GM10248 (cell line): ENCODE measurements around the gene AFG1L.
A peak's percentile ranks its signal among the peaks of the same experiment; 100 is the strongest.

Experiments
- CTCF ChIA-PET: fragments of 300-600 bp; sonication (Branson Sonifier 250); formaldehyde crosslinking; extraction: SDS; loops from one replicate; lab custom pipeline; 2021; ENCODE audit warnings: antibody characterized with exemption; lab: Yijun Ruan, JAX
- POLR2A ChIA-PET: fragments of 350-650 bp; sonication (Branson Sonifier 250); formaldehyde crosslinking; extraction: SDS; loops from one replicate; lab custom pipeline; 2020; ENCODE audit warnings: antibody characterized with exemption; lab: Yijun Ruan, JAX
- DNase-seq: peaks from one replicate; pipeline ENCODE4 v3.0.0; 2012; ENCODE audit errors: extremely low spot score
- TF ChIP-seq, protein P1 (sequence below): IDR thresholded peaks from 2 replicates; pipeline ENCODE4 v1.5.1; 2012; ENCODE audit warnings: mild to moderate bottlenecking, low read depth; ENCODE audit errors: extremely low read depth, missing control alignments, control extremely low read depth

Gene AFG1L

DNA sequence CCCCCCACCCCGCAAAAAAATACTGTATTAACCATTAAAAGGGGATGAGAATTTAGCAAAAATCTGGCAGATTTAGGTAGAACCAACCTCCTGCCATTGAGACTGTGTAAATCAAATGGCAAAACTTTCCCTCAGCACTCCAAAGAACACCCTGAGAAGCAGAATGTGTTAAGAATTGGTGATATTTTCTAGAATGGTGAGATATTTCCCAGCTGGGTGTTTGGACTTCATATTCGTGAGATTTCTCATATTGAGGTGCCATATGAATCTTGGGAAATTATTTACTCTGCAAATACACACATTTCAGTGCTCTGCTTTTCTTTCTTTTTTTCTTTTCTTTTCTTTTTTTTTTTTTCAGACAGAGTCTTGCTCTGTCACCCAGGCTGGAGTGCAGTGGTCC is 199.6 kb downstream of the AFG1L start:
- no peak for DNase-seq
- POLR2A ChIA-PET = no interaction called here
- TF ChIP-seq, protein P1, sequence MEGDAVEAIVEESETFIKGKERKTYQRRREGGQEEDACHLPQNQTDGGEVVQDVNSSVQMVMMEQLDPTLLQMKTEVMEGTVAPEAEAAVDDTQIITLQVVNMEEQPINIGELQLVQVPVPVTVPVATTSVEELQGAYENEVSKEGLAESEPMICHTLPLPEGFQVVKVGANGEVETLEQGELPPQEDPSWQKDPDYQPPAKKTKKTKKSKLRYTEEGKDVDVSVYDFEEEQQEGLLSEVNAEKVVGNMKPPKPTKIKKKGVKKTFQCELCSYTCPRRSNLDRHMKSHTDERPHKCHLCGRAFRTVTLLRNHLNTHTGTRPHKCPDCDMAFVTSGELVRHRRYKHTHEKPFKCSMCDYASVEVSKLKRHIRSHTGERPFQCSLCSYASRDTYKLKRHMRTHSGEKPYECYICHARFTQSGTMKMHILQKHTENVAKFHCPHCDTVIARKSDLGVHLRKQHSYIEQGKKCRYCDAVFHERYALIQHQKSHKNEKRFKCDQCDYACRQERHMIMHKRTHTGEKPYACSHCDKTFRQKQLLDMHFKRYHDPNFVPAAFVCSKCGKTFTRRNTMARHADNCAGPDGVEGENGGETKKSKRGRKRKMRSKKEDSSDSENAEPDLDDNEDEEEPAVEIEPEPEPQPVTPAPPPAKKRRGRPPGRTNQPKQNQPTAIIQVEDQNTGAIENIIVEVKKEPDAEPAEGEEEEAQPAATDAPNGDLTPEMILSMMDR = no peak
- CTCF ChIA-PET = interaction anchor here (1.9 kb wide), 1 partner anchor 14 kb away, joined by 5 read pairs; no protein-coding TSS in a partner anchor

DNA sequence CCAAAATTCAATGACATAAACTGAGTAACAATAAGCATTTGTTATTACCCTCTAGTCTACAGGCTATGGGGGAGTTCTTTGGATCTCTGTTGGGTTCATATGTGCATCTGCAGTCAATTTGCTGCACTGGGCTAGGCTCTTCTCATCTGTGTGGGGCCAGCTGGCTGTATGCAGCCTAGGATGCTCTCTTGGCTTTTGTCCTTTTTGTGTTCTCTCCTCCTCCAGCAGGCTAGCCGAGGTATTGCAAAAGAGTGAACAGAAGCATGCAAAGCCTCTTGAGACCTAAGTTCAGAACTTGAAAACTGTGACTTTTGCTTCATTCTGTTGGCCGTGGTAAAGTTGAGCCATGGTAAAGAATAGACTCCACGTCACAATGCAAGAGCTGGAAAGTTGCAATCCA is 203.0 kb downstream of the AFG1L start:
- POLR2A ChIA-PET = no interaction called here
- DNase-seq = peak; percentile 22
- CTCF ChIA-PET = interaction anchor here (0.7 to 1.9 kb wide), 5 partner anchors 9 to 452 kb away, joined by 3 to 6 read pairs (median 4); partner anchors contain the start of gene SNX3
- TF ChIP-seq, protein P1 = peak; percentile 37

DNA sequence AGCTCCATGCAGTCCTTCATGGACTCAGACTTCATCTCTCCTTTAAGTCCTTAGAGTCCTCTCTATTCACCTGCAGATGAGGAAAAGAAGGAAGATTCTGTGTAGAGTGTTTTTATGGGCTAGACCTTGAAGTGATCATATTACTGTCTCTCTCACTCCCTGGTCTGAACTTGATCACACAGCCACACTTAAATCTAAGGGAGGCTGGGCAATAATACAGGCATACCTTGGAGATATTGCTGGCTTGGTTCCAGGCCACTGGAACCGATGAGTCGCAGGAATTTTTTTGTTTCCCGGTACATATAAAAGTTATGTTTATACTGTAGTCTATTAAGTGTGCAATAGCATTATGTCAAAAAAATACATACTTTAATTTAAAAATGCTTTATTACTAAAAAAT is 206.7 kb downstream of the AFG1L start:
- TF ChIP-seq, protein P1 = no peak
- ChIA-PET POLR2A (no interaction called here), CTCF (interaction anchor here (2.7 kb wide), 1 partner anchor 10 kb away, joined by 6 read pairs; no protein-coding TSS in a partner anchor)
- no peak for DNase-seq

DNA sequence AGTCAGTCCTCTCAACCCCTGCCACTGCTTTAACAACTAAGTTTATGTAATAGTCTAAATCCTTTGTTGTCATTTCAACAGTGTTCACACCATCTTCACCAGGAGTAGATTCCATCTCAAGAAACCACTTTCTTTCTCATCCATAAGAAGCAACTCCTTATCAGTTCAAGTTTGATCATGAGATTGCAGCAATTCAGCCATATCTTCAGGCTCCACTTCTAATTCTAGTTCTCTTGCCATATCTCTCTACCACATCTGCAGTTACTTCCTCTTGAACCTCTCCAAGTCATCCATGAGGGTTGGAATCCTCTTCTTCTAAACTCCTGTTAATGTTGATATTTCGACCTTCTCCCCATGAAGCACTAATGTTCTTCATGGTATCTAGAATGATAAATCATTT is 208.0 kb downstream of the AFG1L start:
- DNase-seq = no peak
- ChIA-PET POLR2A (no interaction called here), CTCF (interaction anchor here (3.2 kb wide), 1 partner anchor 10 kb away, joined by 18 read pairs; no protein-coding TSS in a partner anchor)
- TF ChIP-seq, protein P1 = no peak

DNA sequence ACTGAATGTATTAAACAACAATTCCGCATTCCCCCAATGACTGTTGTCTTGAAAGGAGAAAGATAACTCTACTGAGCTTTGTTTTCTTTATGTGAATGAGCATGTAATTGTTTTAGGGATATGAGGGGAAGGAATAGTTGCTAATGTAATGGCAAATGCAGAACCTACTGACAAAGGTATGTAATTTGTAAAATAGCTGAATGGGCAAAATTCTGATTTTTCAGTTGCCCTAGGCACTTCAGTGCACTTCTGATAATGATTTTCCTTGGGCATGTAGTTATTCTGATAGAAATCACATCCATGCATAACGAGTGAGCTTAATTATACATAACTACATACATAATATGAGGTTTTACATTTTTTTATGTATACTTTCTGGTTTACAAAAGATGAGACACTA is 212.5 kb downstream of the AFG1L start:
- TF ChIP-seq, protein P1 = no peak
- no peak for DNase-seq
- POLR2A ChIA-PET = no interaction called here
- CTCF ChIA-PET = interaction anchor here (0.9 kb wide), 1 partner anchor 526 kb away, joined by 3 read pairs; no protein-coding TSS in a partner anchor

DNA sequence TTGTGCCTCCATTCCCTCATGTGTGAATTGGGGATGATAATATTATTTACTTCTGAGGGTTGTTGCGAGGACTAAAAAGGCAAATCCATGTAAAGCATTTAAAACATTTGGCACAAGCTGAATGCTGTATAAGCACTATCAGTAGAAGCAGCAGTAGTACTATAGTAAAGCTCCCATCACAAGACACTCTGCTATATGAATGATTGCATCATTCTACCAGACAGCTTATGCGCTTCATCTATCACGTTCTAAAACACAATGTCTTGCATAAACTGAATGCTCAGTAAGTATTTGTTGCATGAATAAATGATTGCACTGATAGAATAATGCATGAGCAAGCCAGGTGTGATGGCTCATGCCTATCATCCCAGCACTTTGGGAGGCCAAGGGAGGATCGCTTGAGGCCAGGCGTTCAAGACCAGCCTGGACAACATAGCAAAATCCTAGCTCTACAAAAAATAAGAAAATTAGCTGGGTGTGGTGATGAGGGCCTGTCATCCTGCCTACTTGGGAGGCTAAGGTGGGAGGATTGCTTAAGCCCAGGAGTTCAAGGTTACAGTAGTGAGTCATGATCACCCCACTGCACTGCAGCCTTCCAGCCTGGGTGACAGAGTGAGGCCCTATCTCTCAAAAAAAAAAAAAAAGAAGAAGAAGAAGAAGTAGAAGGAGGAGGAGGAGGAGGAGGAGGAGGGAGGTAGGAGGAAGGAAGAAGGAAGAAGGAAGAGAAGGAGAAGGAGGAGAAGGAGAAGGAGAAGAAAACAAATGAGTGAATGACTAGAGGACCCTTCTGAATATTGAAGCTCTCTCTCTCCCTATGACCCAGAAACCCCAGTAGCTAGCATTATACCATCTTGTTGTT is 215.8 kb downstream of the AFG1L start:
- ChIA-PET CTCF (interaction anchor here (1.1 to 1.8 kb wide), 6 partner anchors 8 to 22 kb away, joined by 3 to 6 read pairs (median 4); no protein-coding TSS in a partner anchor), POLR2A (no interaction called here)
- no peak for DNase-seq

More for the DNA sequence above, 215.8 kb downstream of the AFG1L start:
- TF ChIP-seq, protein P1 = no peak
